PC-3 (cell line): ENCODE measurements around the gene HNRNPA2B1.

Experiments
- CTCF ChIP-seq: fragments of 300-600 bp; sonication (generic); conservative IDR thresholded peaks from 2 replicates; pipeline ENCODE4 v1.5.1; 2017; ENCODE audit warnings: antibody characterized with exemption, low read depth, mild to moderate bottlenecking, low read length
- EZH2 ChIP-seq: fragments of 300-600 bp; sonication (generic); IDR thresholded peaks from one replicate; pipeline ENCODE4 v1.6.1; 2017; ENCODE audit warnings: antibody characterized with exemption, mild to moderate bottlenecking, low read length; ENCODE audit not compliant: unreplicated experiment

GRCh38 chr7:26203016-26203415 is 2.5 kb upstream of the HNRNPA2B1 start:
- no peak for TF ChIP-seq EZH2
- no peak for TF ChIP-seq CTCF
